Astrocyte of the cerebellum (primary cell): ENCODE data around the gene SGMS1.

Source experiments
- DNase-seq: peaks from one replicate; pipeline ENCODE4 v3.0.0-alpha.2; 2011; ENCODE audit warnings: low read depth
- H3K4me3 ChIP-seq: 2 replicates; pipeline ENCODE4 v1.5.1; 2011; ENCODE audit warnings: mild to moderate bottlenecking, low read depth, low read length, moderate library complexity
- CTCF ChIP-seq: IDR thresholded peaks from 2 replicates; pipeline ENCODE4 v1.5.1; 2012; ENCODE audit warnings: low read length, low read depth, moderate library complexity, mild to moderate bottlenecking; ENCODE audit errors: missing control alignments
- in situ Hi-C: cut with HindIII; loops from 2 replicates; pipeline ENCODE4 v1.10.0; 2017; ENCODE audit warnings: low sequenced_read_pairs

SGMS1 gene

GRCh38 chr10:50440489-50440888, 183.3 kb downstream of the SGMS1 start:
- in situ Hi-C loops = no loop called here
- no peak for TF ChIP-seq CTCF
- no peak overlapping the region for H3K4me3 ChIP-seq
- no peak for DNase-seq

- no peak overlapping the region for H3K4me3 ChIP-seq
- no peak for DNase-seq
- TF ChIP-seq CTCF = no peak
- in situ Hi-C loops = no loop called here
Observed at GRCh38 chr10:50439806-50440205, 183.9 kb downstream of the SGMS1 start.

GRCh38 chr10:50439187-50439586, 184.6 kb downstream of the SGMS1 start:
- no peak overlapping the region for H3K4me3 ChIP-seq
- in situ Hi-C loops = no loop called here
- TF ChIP-seq CTCF = no peak
- no peak for DNase-seq

- no peak overlapping the region for H3K4me3 ChIP-seq
- TF ChIP-seq CTCF = no peak
- in situ Hi-C loops = no loop called here
- DNase-seq = no peak
Observed at GRCh38 chr10:50438049-50438936, 185.5 kb downstream of the SGMS1 start.

- no peak for DNase-seq
- TF ChIP-seq CTCF = no peak
- no peak overlapping the region for H3K4me3 ChIP-seq
- in situ Hi-C loops = no loop called here
Observed at GRCh38 chr10:50437248-50437647, 186.5 kb downstream of the SGMS1 start.

- H3K4me3 ChIP-seq = no peak overlapping the region
- no peak for DNase-seq
- no peak for TF ChIP-seq CTCF
- in situ Hi-C loops = no loop called here
Observed at GRCh38 chr10:50436805-50437204, 187.0 kb downstream of the SGMS1 start.
